ENCODE measurements around the gene PI16. TPM values are rescaled to one million over a fixed set of nuclear protein-coding genes. Genes with fewer than 3 reads are reported as not detected.

The PI16 gene
- total and polyA plus RNA-seq, 2 donors from 2014 or later: 1.7 to 3.5 TPM

DNA sequence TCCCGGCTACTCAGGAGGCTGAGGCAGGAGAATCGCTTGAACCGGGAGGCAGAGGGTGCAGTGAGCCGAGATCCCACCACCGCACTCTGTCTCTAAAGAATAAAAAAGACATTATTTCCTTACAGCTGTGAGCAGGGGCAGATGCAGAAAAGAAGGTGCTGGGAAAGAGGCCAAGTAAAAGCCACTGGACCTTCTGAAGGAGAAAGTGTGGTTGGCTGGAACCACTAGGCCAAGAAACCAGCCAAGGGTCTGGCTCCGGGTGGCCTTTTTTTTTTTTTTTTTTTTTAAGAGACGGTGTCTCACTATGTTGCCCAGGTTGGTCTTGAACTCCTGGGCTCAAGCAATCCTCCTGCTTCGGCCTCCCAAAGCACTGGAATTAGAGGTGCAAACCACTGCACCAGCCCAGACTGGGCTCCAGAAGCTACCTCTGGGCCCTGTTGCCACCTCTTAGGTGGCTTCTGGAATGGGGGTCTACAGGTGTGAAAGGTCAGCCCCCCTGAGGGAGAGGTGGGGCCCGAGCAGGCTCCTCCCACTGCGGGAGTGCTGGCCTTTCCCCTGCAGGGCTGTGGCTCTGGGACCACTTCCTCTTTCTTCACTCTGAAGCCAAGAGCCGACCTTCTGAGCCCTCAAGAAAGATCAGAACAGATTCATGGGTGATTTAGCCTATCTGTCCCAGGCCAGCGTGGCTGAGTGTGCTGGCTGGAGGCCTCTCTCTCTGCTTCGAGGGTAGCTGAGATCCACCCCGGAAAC lies 50.7 kb downstream of the PI16 start, which contains the start of gene FGD2:
Gene FGD2, plus strand, starts transcription at position 595 of the 750 bp plus-strand sequence. CDS start 163 bp downstream, outside the sequence.
- TF ChIP-seq, protein P1, sequence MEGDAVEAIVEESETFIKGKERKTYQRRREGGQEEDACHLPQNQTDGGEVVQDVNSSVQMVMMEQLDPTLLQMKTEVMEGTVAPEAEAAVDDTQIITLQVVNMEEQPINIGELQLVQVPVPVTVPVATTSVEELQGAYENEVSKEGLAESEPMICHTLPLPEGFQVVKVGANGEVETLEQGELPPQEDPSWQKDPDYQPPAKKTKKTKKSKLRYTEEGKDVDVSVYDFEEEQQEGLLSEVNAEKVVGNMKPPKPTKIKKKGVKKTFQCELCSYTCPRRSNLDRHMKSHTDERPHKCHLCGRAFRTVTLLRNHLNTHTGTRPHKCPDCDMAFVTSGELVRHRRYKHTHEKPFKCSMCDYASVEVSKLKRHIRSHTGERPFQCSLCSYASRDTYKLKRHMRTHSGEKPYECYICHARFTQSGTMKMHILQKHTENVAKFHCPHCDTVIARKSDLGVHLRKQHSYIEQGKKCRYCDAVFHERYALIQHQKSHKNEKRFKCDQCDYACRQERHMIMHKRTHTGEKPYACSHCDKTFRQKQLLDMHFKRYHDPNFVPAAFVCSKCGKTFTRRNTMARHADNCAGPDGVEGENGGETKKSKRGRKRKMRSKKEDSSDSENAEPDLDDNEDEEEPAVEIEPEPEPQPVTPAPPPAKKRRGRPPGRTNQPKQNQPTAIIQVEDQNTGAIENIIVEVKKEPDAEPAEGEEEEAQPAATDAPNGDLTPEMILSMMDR (IDR thresholded peaks at IDR 0.05; ENCODE audit: borderline replicate concordance, extremely low read depth, insufficient read depth): no peak
- peak within 1 kb of the TSS in 2 of 3 donors; percentile 15 to 19 for H3K4me3 ChIP-seq (ENCODE audit: low read length in 3 of 3)
- FAIRE-seq: no peak
- H3K4me1 ChIP-seq (ENCODE audit: control insufficient read depth in 2 of 3, insufficient read depth in 2 of 3, low read depth in 1 of 3, low read length in 3 of 3): peaks cover 0 to 5% (median 4%) of the 10 kb centered on the region in 3 donors
- intact Hi-C loops (cut with DNase I): no loop called here
- no peak within 1 kb of the TSS for H3K27ac ChIP-seq (ENCODE audit: low read depth in 2 of 2, low read length in 2 of 2)
- no peak for DNase-seq
- H3K9me3 ChIP-seq (ENCODE audit: control insufficient read depth in 2 of 3, insufficient read depth in 1 of 3, low read length in 3 of 3): no peaks in the 10 kb centered on the region
- no peaks in the 10 kb centered on the region for H3K27me3 ChIP-seq (ENCODE audit: control insufficient read depth, insufficient read depth, low read length)
- H3K36me3 ChIP-seq (ENCODE audit: control insufficient read depth in 2 of 3, insufficient read depth in 3 of 3, low read length in 3 of 3): no peaks in the 10 kb centered on the region
- H3K9ac ChIP-seq (ENCODE audit: low read length in 3 of 3): peak within 1 kb of the TSS in 1 of 3 donors; percentile 12

DNA sequence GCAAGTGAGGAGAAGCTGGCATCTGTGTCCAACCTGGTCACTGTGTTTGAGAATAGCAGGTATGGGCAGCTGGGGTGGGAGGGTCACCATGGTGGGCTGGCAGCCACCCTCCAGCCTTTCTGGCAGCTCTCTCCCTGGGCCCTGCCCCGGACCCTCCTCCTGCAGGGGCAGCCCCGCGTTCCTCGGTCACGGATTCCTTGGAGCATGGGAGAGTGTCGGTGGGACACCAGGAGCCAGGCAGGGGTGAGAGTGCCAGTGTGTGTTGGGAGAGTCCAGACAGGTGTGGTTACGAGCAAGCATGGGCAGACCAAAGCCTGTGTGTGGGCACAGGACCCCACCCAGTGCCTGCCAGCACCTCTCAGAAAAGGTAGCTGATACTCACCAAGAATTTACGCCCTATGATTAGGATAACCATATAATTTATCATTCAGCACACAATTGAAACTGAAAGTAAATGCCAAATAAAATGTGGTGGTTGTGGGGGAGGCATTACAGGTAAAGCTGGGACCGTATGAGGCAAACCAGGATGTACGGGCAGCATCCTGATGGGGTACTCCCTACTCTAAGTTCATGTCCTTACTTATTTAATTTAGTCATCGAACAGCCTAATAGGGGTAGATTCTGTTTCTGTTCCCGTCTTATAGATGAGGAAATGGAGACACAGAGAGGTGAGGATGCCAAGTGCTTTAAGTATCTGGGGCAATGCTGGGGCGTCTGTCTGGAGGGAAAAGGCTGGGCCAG lies 51.5 kb downstream of the PI16 start:
- H3K36me3 ChIP-seq (ENCODE audit: control insufficient read depth in 2 of 3, insufficient read depth in 3 of 3, low read length in 3 of 3): no peaks in the 10 kb centered on the region
- peak overlapping the region in 1 of 3 donors; percentile 12 for H3K9ac ChIP-seq (ENCODE audit: low read length in 3 of 3)
- intact Hi-C loops (cut with DNase I): no loop called here
- H3K27me3 ChIP-seq (ENCODE audit: control insufficient read depth, insufficient read depth, low read length): no peaks in the 10 kb centered on the region
- H3K4me3 ChIP-seq (ENCODE audit: low read length in 3 of 3): peak overlapping the region in 2 of 3 donors; percentile 15 to 19
- no peaks in the 10 kb centered on the region for H3K9me3 ChIP-seq (ENCODE audit: control insufficient read depth in 2 of 3, insufficient read depth in 1 of 3, low read length in 3 of 3)
- TF ChIP-seq, protein P1 (IDR thresholded peaks at IDR 0.05; ENCODE audit: borderline replicate concordance, extremely low read depth, insufficient read depth): no peak
- DNase-seq (no peak), FAIRE-seq (no peak)
- H3K27ac ChIP-seq (ENCODE audit: low read depth in 2 of 2, low read length in 2 of 2): no peak overlapping the region
- H3K4me1 ChIP-seq (ENCODE audit: control insufficient read depth in 2 of 3, insufficient read depth in 2 of 3, low read depth in 1 of 3, low read length in 3 of 3): peaks cover 0 to 5% (median 4%) of the 10 kb centered on the region in 3 donors

DNA sequence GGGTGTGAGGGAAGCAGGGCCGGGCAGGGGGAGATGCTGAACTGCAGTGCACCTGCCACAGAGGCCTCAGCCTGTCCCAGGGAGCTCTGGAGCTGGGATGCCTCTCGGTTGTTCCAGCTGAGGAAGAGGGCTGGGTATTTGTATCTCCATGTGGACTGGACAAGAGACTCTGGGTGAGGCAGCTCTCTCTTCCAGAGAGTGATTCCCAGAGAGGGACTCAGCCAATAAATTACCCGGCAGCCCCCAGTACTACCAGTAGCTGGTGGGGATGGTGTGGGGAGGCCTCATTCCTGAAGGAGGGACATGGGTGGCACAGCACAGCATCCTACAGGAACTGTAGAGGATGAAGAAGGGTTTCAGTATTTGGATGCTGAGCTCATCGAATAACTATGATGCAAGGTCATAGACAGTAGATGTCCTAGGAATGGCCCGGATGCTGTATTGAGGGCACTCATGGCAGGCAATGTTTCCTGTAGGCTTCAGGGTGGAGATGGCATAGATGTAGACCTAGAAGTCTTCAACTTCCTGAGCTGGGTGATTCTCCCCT lies 52.3 kb downstream of the PI16 start:
- H3K27me3 ChIP-seq (ENCODE audit: control insufficient read depth, insufficient read depth, low read length): no peaks in the 10 kb centered on the region
- H3K9me3 ChIP-seq (ENCODE audit: control insufficient read depth in 2 of 3, insufficient read depth in 1 of 3, low read length in 3 of 3): no peaks in the 10 kb centered on the region
- intact Hi-C loops (cut with DNase I): no loop called here
- FAIRE-seq: no peak
- H3K27ac ChIP-seq (ENCODE audit: low read depth in 2 of 2, low read length in 2 of 2): no peak overlapping the region
- TF ChIP-seq, protein P1 (IDR thresholded peaks at IDR 0.05; ENCODE audit: borderline replicate concordance, extremely low read depth, insufficient read depth): no peak
- H3K4me3 ChIP-seq (ENCODE audit: low read length in 3 of 3): no peak overlapping the region
- H3K4me1 ChIP-seq (ENCODE audit: control insufficient read depth in 2 of 3, insufficient read depth in 2 of 3, low read depth in 1 of 3, low read length in 3 of 3): peaks cover 0 to 5% (median 4%) of the 10 kb centered on the region in 3 donors
- no peaks in the 10 kb centered on the region for H3K36me3 ChIP-seq (ENCODE audit: control insufficient read depth in 2 of 3, insufficient read depth in 3 of 3, low read length in 3 of 3)
- no peak overlapping the region for H3K9ac ChIP-seq (ENCODE audit: low read length in 3 of 3)
- DNase-seq: no peak
